HEK293 (cell line): Measurements from ENCODE around the gene OXGR1.

Experiments used
- CTCF ChIA-PET: fragments of 350-600 bp; formaldehyde crosslinking; extraction: SDS; loops from one replicate; lab custom pipeline; 2021; ENCODE audit warnings: antibody characterized with exemption; lab: Yijun Ruan, JAX
- POLR2A ChIA-PET: fragments of 300-600 bp; formaldehyde crosslinking; extraction: SDS; loops from one replicate; lab custom pipeline; 2020; ENCODE audit warnings: antibody characterized with exemption, inconsistent platforms; lab: Yijun Ruan, JAX
- H3K27ac ChIP-seq: fragments of 200-500 bp; sonication (Bioruptor generic); 2 replicates; pipeline ENCODE4 v1.5.1; 2014; ENCODE audit warnings: low read depth, low read length, control low read depth, inconsistent platforms; ENCODE audit errors: extremely low read depth
- H3K36me3 ChIP-seq, 2 experiments: fragments of 200-500 bp in 1 of 2; sonication (Bioruptor generic) in 1 of 2; 1 replicate in 1 of 2; 2 replicates in 1 of 2; pipeline ENCODE4 v1.5.1; 2014 to 2017; ENCODE audit warnings: inconsistent platforms in 2 of 2, low read length in 2 of 2; ENCODE audit not compliant: control insufficient read depth in 2 of 2, insufficient read depth in 1 of 2
- H3K4me1 ChIP-seq: fragments of 200-500 bp; sonication (Bioruptor generic); 2 replicates; pipeline ENCODE4 v1.5.1; 2014; ENCODE audit warnings: mild to moderate bottlenecking, low read length, inconsistent platforms; ENCODE audit not compliant: control insufficient read depth, insufficient read depth
- H3K4me3 ChIP-seq: 2 replicates; pipeline ENCODE4 v1.5.1; 2011; ENCODE audit warnings: low read depth, mild to moderate bottlenecking, control low read depth, low read length, moderate library complexity
- H3K9me3 ChIP-seq: fragments of 200-500 bp; sonication (Bioruptor generic); 2 replicates; pipeline ENCODE4 v1.5.1; 2014; ENCODE audit warnings: low read depth, low read length, inconsistent platforms; ENCODE audit not compliant: control insufficient read depth, insufficient read depth
- KLF17 ChIP-seq: fragments of 450-650 bp; formaldehyde crosslinking; IDR thresholded peaks from 2 replicates; pipeline ENCODE4 v1.5.1; 2016; ENCODE audit warnings: missing biosample characterization, missing genetic modification characterization
- MEIS1 ChIP-seq: sonication (generic); formaldehyde crosslinking; IDR thresholded peaks from 2 replicates; pipeline ENCODE4 v1.8.1; 2022; ENCODE audit warnings: missing genetic modification reagents, mild to moderate bottlenecking, borderline replicate concordance
- RBAK ChIP-seq: fragments of 450-650 bp; formaldehyde crosslinking; IDR thresholded peaks from 2 replicates; pipeline ENCODE4 v1.5.1; 2016; ENCODE audit warnings: missing biosample characterization, missing genetic modification characterization
- REST ChIP-seq: fragments of 450-650 bp; formaldehyde crosslinking; IDR thresholded peaks from 2 replicates; pipeline ENCODE4 v1.5.1; 2016; ENCODE audit warnings: missing biosample characterization, missing genetic modification characterization
- SP3 ChIP-seq: fragments of 450-650 bp; formaldehyde crosslinking; IDR thresholded peaks from 2 replicates; pipeline ENCODE4 v1.5.1; 2016; ENCODE audit warnings: missing biosample characterization, missing genetic modification characterization
- ZBTB11 ChIP-seq: fragments of 450-650 bp; formaldehyde crosslinking; conservative IDR thresholded peaks from 2 replicates; pipeline ENCODE4 v1.5.1; 2016; ENCODE audit warnings: low read depth, missing biosample characterization, missing genetic modification characterization
- ZBTB17 ChIP-seq: fragments of 450-650 bp; formaldehyde crosslinking; IDR thresholded peaks from 2 replicates; pipeline ENCODE4 v1.5.1; 2016; ENCODE audit warnings: missing biosample characterization, missing genetic modification characterization
- ZBTB44 ChIP-seq: fragments of 450-650 bp; IDR thresholded peaks from 2 replicates; pipeline ENCODE4 v1.5.1; 2018; ENCODE audit warnings: missing biosample characterization, mild to moderate bottlenecking, missing genetic modification characterization
- ZBTB48 ChIP-seq: fragments of 450-650 bp; formaldehyde crosslinking; IDR thresholded peaks from 2 replicates; pipeline ENCODE4 v1.5.1; 2016; ENCODE audit warnings: missing biosample characterization, missing genetic modification characterization
- ZNF10 ChIP-seq: fragments of 450-650 bp; formaldehyde crosslinking; IDR thresholded peaks from 2 replicates; pipeline ENCODE4 v1.5.1; 2017; ENCODE audit warnings: missing biosample characterization, missing genetic modification characterization
- ZNF169 ChIP-seq: fragments of 450-650 bp; formaldehyde crosslinking; IDR thresholded peaks from 2 replicates; pipeline ENCODE4 v1.5.1; 2016; ENCODE audit warnings: missing biosample characterization, missing genetic modification characterization
- ZNF18 ChIP-seq: fragments of 450-650 bp; formaldehyde crosslinking; IDR thresholded peaks from 2 replicates; pipeline ENCODE4 v1.5.1; 2016; ENCODE audit warnings: missing biosample characterization, missing genetic modification characterization
- ZNF2 ChIP-seq: fragments of 450-650 bp; formaldehyde crosslinking; IDR thresholded peaks from 2 replicates; pipeline ENCODE4 v1.5.1; 2016; ENCODE audit warnings: missing biosample characterization, missing genetic modification characterization
- ZNF221 ChIP-seq: fragments of 450-650 bp; formaldehyde crosslinking; IDR thresholded peaks from 2 replicates; pipeline ENCODE4 v1.5.1; 2017; ENCODE audit warnings: missing biosample characterization, missing genetic modification characterization, borderline replicate concordance
- ZNF529 ChIP-seq: fragments of 450-650 bp; formaldehyde crosslinking; IDR thresholded peaks from 2 replicates; pipeline ENCODE4 v1.5.1; 2017; ENCODE audit warnings: missing genetic modification characterization, missing biosample characterization; ENCODE audit not compliant: insufficient replicate concordance
- ZNF645 ChIP-seq: fragments of 450-650 bp; formaldehyde crosslinking; IDR thresholded peaks from 2 replicates; pipeline ENCODE4; 2016; ENCODE audit warnings: missing biosample characterization, missing genetic modification characterization
- ZNF837 ChIP-seq: fragments of 450-650 bp; formaldehyde crosslinking; IDR thresholded peaks from 2 replicates; pipeline ENCODE4 v1.5.1; 2016; ENCODE audit warnings: missing biosample characterization, missing genetic modification characterization
- ZSCAN5A ChIP-seq: fragments of 450-650 bp; formaldehyde crosslinking; IDR thresholded peaks from 2 replicates; pipeline ENCODE4 v1.5.1; 2016; ENCODE audit warnings: missing biosample characterization, missing genetic modification characterization

OXGR1 gene

GRCh38 chr13:96947343-96947910 is 46.8 kb downstream of the OXGR1 start (continued):
- TF ChIP-seq REST (tag by site-specific recombination) (no peak), ZNF10 (no peak), ZSCAN5A (tag by site-specific recombination) (no peak), ZBTB11 (no peak), ZNF221 (tag by site-specific recombination) (no peak), ZNF18 (no peak), RBAK (tag by site-specific recombination) (no peak)

GRCh38 chr13:96946709-96947311 is 47.5 kb downstream of the OXGR1 start:
- TF ChIP-seq ZBTB17, result no peak
- TF ChIP-seq KLF17 (tag by site-specific recombination), result peak; percentile 51; the same call in 1 of the 2 replicates
- no peaks in the 10 kb centered on the region for H3K36me3 ChIP-seq
- H3K9me3 ChIP-seq, result no peaks in the 10 kb centered on the region
- POLR2A ChIA-PET, result no interaction called here
- CTCF ChIA-PET, result interaction anchor here (1.6 kb wide), 1 partner anchor 12 kb away, joined by 3 read pairs; no protein-coding TSS in a partner anchor
- H3K4me3 ChIP-seq, result no peak overlapping the region
- H3K27ac ChIP-seq, result no peak overlapping the region
- H3K4me1 ChIP-seq, result no peaks in the 10 kb centered on the region

- POLR2A ChIA-PET, result no interaction called here
- H3K4me3 ChIP-seq, result no peak overlapping the region
- H3K27ac ChIP-seq, result no peak overlapping the region
- CTCF ChIA-PET, result interaction anchor here (1.3 kb wide), 1 partner anchor 16 kb away, joined by 4 read pairs; no protein-coding TSS in a partner anchor
- no peaks in the 10 kb centered on the region for H3K9me3 ChIP-seq
- no peaks in the 10 kb centered on the region for H3K36me3 ChIP-seq
- H3K4me1 ChIP-seq, result no peaks in the 10 kb centered on the region
- TF ChIP-seq ZNF837 (tag by site-specific recombination) (no peak), ZNF529 (tag by site-specific recombination) (no peak), ZBTB48 (tag by site-specific recombination) (no peak), ZNF2 (tag by site-specific recombination) (no peak), MEIS1 (no peak), ZNF645 (no peak), ZNF169 (tag by site-specific recombination) (no peak), ZBTB44 (no peak), SP3 (tag by site-specific recombination) (no peak)
Observed at GRCh38 chr13:96940961-96941360, 53.3 kb downstream of the OXGR1 start.
